Measurements from ENCODE around the gene TMEM132D. TPM values are rescaled to one million over a fixed set of nuclear protein-coding genes. Genes with fewer than 3 reads are reported as not detected.

Gene TMEM132D
- total RNA-seq, 2 donors from 2014 or later, result not detected

DNA sequence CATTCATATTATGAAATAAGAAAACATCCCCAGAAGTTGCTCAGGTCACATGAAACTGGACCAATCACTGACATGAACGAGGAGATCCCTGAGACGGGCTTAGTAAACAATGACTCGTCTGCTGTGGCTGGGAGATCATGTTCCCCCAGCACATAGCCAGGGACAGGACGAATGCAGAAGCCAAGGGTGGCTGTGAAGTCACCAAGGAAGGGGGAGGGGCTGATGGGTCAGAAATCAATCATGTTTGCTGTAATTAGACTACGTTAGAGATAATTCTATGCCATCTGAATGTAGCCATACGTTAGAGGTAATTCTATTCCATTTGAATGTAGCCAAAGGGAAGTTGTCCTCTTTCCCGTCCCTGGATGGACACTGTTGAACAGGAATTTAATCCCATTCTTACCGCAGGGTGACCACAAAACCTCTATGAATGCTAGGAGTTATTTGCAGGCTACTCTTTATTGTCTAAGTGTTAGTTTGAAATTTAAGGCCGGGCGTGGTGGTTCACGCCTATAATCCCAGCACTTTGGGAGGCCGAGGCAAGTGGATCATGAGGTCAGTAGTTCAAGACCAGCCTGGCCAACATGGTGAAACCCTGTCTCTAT, 332.9 kb downstream of the TMEM132D start:
- no peaks in the 10 kb centered on the region for H3K9me3 ChIP-seq
- no peaks in the 10 kb centered on the region for H3K36me3 ChIP-seq
- TF ChIP-seq, protein P1, sequence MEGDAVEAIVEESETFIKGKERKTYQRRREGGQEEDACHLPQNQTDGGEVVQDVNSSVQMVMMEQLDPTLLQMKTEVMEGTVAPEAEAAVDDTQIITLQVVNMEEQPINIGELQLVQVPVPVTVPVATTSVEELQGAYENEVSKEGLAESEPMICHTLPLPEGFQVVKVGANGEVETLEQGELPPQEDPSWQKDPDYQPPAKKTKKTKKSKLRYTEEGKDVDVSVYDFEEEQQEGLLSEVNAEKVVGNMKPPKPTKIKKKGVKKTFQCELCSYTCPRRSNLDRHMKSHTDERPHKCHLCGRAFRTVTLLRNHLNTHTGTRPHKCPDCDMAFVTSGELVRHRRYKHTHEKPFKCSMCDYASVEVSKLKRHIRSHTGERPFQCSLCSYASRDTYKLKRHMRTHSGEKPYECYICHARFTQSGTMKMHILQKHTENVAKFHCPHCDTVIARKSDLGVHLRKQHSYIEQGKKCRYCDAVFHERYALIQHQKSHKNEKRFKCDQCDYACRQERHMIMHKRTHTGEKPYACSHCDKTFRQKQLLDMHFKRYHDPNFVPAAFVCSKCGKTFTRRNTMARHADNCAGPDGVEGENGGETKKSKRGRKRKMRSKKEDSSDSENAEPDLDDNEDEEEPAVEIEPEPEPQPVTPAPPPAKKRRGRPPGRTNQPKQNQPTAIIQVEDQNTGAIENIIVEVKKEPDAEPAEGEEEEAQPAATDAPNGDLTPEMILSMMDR (IDR thresholded peaks at IDR 0.05), result no peak
- no peaks in the 10 kb centered on the region for H3K27me3 ChIP-seq
- no peak overlapping the region for H3K4me3 ChIP-seq
- DNase-seq (ENCODE audit: low spot score), result no peak
- no peaks in the 10 kb centered on the region for H3K4me1 ChIP-seq
- H3K27ac ChIP-seq, result no peak overlapping the region

DNA sequence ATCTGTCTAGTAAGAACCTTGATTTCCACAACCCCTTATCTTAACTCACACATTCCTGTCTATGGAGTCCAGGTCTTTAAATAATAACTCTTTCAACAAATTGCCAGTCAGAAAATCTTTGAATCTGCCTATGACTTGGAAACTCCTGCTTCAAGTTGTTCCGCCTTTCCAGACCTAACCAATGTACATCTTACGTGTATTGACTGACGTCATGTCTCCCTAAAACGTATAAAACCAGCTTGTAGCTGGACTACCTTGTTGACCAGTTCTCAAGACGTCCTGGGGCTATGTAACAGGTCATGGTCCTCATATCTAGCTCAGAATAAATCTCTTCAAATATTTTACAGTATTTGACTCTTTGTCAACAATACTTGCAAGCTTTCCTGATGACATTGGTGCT, 337.0 kb downstream of the TMEM132D start:
- no peak overlapping the region for H3K27ac ChIP-seq
- TF ChIP-seq, protein P1 (IDR thresholded peaks at IDR 0.05), result no peak
- no peaks in the 10 kb centered on the region for H3K27me3 ChIP-seq
- H3K4me3 ChIP-seq, result no peak overlapping the region
- DNase-seq (ENCODE audit: low spot score), result no peak
- no peaks in the 10 kb centered on the region for H3K9me3 ChIP-seq
- H3K4me1 ChIP-seq, result no peaks in the 10 kb centered on the region
- no peaks in the 10 kb centered on the region for H3K36me3 ChIP-seq

DNA sequence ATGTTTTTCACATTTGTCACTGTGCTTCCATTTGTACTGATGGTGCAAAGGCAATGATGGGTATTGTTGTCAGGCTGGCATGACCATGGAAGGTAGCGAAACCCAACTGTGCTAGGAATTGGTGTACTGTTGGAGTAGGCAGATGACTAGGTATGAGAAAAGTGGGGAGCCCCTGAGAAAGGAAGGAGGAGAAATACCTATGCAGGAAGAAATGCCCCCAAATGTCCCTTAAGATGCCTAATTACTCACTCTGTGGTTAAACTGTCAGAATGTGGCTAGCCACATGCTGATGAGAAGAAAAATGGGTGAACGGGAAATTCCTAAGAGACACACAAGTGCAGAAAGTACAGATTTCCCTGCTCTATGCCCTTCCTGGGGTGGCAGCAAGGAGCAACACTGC, 339.1 kb downstream of the TMEM132D start:
- TF ChIP-seq, protein P1 (IDR thresholded peaks at IDR 0.05), result no peak
- no peaks in the 10 kb centered on the region for H3K27me3 ChIP-seq
- no peak for DNase-seq (ENCODE audit: low spot score)
- H3K4me3 ChIP-seq, result no peak overlapping the region
- no peaks in the 10 kb centered on the region for H3K36me3 ChIP-seq
- no peak overlapping the region for H3K27ac ChIP-seq
- H3K4me1 ChIP-seq, result no peaks in the 10 kb centered on the region
- no peaks in the 10 kb centered on the region for H3K9me3 ChIP-seq

DNA sequence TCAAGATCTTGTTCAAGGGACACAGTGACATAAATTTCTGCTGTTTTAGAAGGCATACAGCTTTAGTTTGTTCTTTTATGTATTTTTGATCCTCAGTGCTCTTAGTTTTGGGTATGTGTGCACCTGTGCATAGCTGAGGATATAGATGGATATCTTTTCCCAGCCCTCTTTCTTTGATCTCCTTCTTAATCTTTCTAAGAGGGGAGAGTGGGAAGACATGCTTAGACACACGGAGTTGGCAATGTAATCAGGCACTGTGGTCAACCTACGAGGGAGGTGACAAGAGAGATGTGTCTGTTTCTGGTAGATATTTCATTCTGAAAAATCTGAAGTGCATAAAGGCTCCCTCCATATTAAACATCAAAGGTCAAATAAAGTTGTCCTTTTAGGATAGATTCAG, 340.6 kb downstream of the TMEM132D start:
- DNase-seq (ENCODE audit: low spot score), result no peak
- TF ChIP-seq, protein P1 (IDR thresholded peaks at IDR 0.05), result no peak

DNA sequence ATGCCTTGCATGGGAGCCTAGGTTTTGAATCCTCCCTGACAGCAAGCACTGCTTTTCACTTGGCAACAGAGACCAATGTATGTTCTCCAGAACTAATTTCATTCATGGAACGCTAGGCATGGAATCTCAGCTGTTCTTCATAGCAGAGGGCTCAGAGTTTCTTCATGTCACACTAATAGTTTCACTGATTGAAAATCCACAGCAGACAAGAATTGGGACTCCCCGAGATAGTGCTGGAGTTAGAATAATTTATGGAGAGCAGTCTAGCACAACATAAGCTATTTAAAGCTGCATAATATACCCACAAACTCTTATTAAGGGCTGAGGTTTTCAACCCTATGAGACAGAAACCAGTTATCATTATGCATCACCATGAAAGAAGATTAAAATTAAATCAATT, 342.5 kb downstream of the TMEM132D start:
- H3K36me3 ChIP-seq, result no peaks in the 10 kb centered on the region
- no peaks in the 10 kb centered on the region for H3K27me3 ChIP-seq
- no peak overlapping the region for H3K27ac ChIP-seq
- H3K4me1 ChIP-seq, result no peaks in the 10 kb centered on the region
- H3K9me3 ChIP-seq, result no peaks in the 10 kb centered on the region
- TF ChIP-seq, protein P1 (IDR thresholded peaks at IDR 0.05), result no peak
- no peak for DNase-seq (ENCODE audit: low spot score)
- H3K4me3 ChIP-seq, result no peak overlapping the region

More for the DNA sequence above, 340.6 kb downstream of the TMEM132D start:
- Histone ChIP-seq H3K27me3 (no peaks in the 10 kb centered on the region), H3K4me3 (no peak overlapping the region), H3K9me3 (no peaks in the 10 kb centered on the region), H3K27ac (no peak overlapping the region), H3K4me1 (no peaks in the 10 kb centered on the region), H3K36me3 (no peaks in the 10 kb centered on the region)

DNA sequence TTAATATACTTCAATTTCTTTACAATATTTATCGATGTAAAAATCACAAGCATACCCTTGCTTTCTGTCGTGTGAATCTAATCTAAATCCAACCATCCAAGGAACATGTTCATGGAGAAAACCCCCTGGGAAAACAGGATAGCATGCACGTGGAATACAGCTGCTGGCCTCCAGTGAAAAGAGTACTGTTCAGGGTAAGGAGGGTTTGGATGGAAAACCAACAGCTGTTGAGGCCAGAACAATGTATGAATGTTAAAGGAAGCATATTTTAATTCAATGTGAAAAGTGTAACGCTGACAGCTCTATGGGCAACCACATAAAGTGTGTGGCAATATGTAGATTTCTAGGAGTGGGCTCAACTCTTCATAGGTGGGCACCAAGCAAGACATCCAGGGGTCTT, 344.0 kb downstream of the TMEM132D start:
- H3K27me3 ChIP-seq, result no peaks in the 10 kb centered on the region
- no peak overlapping the region for H3K4me3 ChIP-seq
- TF ChIP-seq, protein P1 (IDR thresholded peaks at IDR 0.05), result no peak
- H3K36me3 ChIP-seq, result no peaks in the 10 kb centered on the region
- H3K4me1 ChIP-seq, result no peaks in the 10 kb centered on the region
- no peaks in the 10 kb centered on the region for H3K9me3 ChIP-seq
- DNase-seq (ENCODE audit: low spot score), result no peak
- H3K27ac ChIP-seq, result no peak overlapping the region
